OCI-LY3 (cell line): ENCODE data around the gene CRB2.

Experiments
- H2AFZ ChIP-seq: fragments of 200-600, 300-600 bp; shearing (Covaris generic); 2 replicates; pipeline ENCODE4 v1.6.0; 2014; ENCODE audit warnings: antibody characterized with exemption, low read depth, low read length
- H3K27ac ChIP-seq: fragments of 200-600, 300-600 bp; sonication (generic); 2 replicates; pipeline ENCODE4 v1.5.1; 2014; ENCODE audit warnings: mild to moderate bottlenecking, low read length, moderate library complexity, mixed read lengths
- H3K27me3 ChIP-seq: fragments of 200-600, 300-600 bp; sonication (generic); 2 replicates; pipeline ENCODE4 v1.6.1; 2014; ENCODE audit warnings: low read depth, low read length, mixed read lengths
- H3K36me3 ChIP-seq: fragments of 200-600, 300-600 bp; sonication (generic); replicated peaks from 2 replicates; pipeline ENCODE3; 2014; ENCODE audit warnings: low read depth, low read length, mixed read lengths
- H3K4me1 ChIP-seq: fragments of 300-600, 200-600 bp; sonication (generic); 2 replicates; pipeline ENCODE4 v1.6.1; 2014; ENCODE audit warnings: low read length, mixed read lengths
- H3K4me2 ChIP-seq: fragments of 200-600, 300-600 bp; sonication (generic); 2 replicates; pipeline ENCODE4 v1.6.1; 2014; ENCODE audit warnings: low read length, mixed read lengths
- H3K4me3 ChIP-seq: fragments of 300-600, 200-600 bp; sonication (generic); 2 replicates; pipeline ENCODE4 v1.5.1; 2014; ENCODE audit warnings: antibody characterized with exemption, mild to moderate bottlenecking, low read length, moderate library complexity
- H3K79me2 ChIP-seq: fragments of 300-600, 200-600 bp; shearing (Covaris generic); 2 replicates; pipeline ENCODE4 v1.6.1; 2014; ENCODE audit warnings: mild to moderate bottlenecking, low read length, mixed read lengths
- H3K9ac ChIP-seq: fragments of 300-600, 200-600 bp; shearing (Covaris generic); 2 replicates; pipeline ENCODE4 v1.6.0; 2014; ENCODE audit warnings: mild to moderate bottlenecking, low read length, moderate library complexity
- H3K9me3 ChIP-seq: fragments of 200-600, 300-600 bp; shearing (Covaris generic); 2 replicates; pipeline ENCODE4 v1.6.1; 2014; ENCODE audit warnings: low read length, mixed read lengths; ENCODE audit not compliant: insufficient read depth
- H4K20me1 ChIP-seq: fragments of 200-600, 300-600 bp; sonication (generic); 2 replicates; pipeline ENCODE4 v1.6.1; 2016; ENCODE audit warnings: low read length, mixed read lengths; ENCODE audit not compliant: insufficient read depth
- EZH2phosphoT487 ChIP-seq: fragments of 200-600 bp; shearing (Covaris generic); IDR thresholded peaks from 2 replicates; pipeline ENCODE4 v1.6.1; 2018; ENCODE audit warnings: antibody characterized with exemption, mixed run types, low read depth
- TF ChIP-seq, protein P1 (sequence below): fragments of 200-600, 300-600 bp; sonication (generic); IDR thresholded peaks from 2 replicates; pipeline ENCODE4 v1.5.1; 2014; ENCODE audit warnings: antibody characterized with exemption, low read length, low read depth

Gene CRB2

DNA sequence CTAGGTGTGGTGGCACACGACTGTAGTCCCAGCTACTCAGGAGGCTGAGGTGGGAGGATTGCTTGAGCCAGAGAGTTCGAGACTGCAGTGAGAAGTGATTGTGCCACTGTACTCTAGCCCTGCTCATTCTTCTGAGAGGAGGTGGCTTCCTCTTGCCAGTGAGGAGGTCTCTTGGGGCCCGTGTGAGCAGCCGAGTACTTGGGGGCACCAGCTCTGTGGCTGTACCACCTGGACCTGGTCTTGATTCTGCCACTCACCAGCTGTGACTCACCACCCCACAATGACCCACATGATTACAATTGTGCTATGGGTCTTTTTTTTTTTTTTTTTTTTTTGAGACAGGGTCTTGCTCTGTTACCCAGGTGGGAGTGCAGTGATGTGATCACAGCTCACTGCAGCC, 18.0 kb upstream of the CRB2 start:
- H3K4me3 ChIP-seq: no peak overlapping the region

DNA sequence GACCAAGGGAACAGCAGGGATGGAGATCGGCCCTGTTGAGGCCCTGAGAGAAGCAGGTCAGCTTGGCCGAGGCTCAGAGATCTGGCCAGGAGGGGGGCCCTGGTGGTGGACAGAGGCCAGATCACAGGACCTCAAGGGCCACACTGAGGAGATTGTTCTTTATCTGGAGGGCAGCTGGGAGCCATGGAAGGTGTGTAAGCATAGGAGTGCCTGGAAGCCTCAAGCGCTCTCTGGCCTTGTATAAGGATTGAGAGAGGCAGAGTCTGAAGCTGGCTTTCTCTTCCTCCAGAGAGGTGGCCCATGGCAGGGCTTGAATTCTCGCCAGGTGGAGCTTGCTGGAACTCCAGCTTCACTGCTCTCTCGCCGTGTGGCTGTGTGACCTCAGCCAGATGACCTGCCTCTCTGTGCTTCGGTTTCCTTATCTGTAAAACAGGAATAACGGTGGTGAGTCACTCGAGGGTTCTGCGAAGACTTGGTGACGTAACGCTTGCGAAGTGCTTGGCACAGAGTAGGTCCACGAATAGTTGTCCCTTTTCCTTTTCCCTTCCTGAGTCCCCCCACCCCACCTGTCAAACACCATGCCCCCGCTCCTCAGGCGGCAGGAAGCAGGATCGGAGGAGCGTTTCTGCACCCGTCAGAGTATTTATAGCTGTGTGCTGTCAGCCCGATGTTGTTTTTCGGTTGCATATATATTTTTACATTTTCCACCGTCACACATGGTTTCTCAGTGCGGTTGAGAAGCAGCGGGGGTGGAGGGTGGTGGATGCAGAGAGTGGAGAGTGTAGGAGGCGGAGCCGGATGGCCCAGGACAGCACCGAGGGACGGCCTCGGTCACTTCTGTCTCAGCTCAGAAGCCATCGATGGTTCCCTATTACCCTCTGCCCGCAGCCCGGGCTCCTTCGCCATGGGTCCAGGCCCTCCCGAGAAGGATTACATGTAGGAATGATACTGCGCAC, 17.0 kb upstream of the CRB2 start:
- Histone ChIP-seq H2AFZ (peak overlapping the region; percentile 93), H3K36me3 (no peaks in the 10 kb centered on the region), H3K27me3 (no peaks in the 10 kb centered on the region; the same call in 1 of the 2 replicates), H3K27ac (no peak overlapping the region), H3K9me3 (no peaks in the 10 kb centered on the region; the same call in 1 of the 2 replicates), H3K4me1 (peaks cover 33% of the 10 kb centered on the region), H3K4me3 (peak overlapping the region; percentile 80), H3K9ac (peak overlapping the region; percentile 37; the same call in 1 of the 2 replicates), H3K4me2 (peak overlapping the region; percentile 100), H4K20me1 (no peaks in the 10 kb centered on the region), H3K79me2 (no peaks in the 10 kb centered on the region)
- no peak for TF ChIP-seq EZH2phosphoT487
- TF ChIP-seq, protein P1, sequence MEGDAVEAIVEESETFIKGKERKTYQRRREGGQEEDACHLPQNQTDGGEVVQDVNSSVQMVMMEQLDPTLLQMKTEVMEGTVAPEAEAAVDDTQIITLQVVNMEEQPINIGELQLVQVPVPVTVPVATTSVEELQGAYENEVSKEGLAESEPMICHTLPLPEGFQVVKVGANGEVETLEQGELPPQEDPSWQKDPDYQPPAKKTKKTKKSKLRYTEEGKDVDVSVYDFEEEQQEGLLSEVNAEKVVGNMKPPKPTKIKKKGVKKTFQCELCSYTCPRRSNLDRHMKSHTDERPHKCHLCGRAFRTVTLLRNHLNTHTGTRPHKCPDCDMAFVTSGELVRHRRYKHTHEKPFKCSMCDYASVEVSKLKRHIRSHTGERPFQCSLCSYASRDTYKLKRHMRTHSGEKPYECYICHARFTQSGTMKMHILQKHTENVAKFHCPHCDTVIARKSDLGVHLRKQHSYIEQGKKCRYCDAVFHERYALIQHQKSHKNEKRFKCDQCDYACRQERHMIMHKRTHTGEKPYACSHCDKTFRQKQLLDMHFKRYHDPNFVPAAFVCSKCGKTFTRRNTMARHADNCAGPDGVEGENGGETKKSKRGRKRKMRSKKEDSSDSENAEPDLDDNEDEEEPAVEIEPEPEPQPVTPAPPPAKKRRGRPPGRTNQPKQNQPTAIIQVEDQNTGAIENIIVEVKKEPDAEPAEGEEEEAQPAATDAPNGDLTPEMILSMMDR: no peak

More for the DNA sequence above, 18.0 kb upstream of the CRB2 start:
- Histone ChIP-seq H3K4me2 (no peak overlapping the region), H3K4me1 (peaks cover 24% of the 10 kb centered on the region), H3K27ac (no peak overlapping the region), H3K9me3 (no peaks in the 10 kb centered on the region; the same call in 1 of the 2 replicates), H4K20me1 (no peaks in the 10 kb centered on the region), H3K79me2 (no peaks in the 10 kb centered on the region), H3K27me3 (no peaks in the 10 kb centered on the region; the same call in 1 of the 2 replicates), H3K9ac (no peak overlapping the region), H3K36me3 (no peaks in the 10 kb centered on the region), H2AFZ (no peak overlapping the region)
- TF ChIP-seq EZH2phosphoT487: no peak
- TF ChIP-seq, protein P1: no peak

DNA sequence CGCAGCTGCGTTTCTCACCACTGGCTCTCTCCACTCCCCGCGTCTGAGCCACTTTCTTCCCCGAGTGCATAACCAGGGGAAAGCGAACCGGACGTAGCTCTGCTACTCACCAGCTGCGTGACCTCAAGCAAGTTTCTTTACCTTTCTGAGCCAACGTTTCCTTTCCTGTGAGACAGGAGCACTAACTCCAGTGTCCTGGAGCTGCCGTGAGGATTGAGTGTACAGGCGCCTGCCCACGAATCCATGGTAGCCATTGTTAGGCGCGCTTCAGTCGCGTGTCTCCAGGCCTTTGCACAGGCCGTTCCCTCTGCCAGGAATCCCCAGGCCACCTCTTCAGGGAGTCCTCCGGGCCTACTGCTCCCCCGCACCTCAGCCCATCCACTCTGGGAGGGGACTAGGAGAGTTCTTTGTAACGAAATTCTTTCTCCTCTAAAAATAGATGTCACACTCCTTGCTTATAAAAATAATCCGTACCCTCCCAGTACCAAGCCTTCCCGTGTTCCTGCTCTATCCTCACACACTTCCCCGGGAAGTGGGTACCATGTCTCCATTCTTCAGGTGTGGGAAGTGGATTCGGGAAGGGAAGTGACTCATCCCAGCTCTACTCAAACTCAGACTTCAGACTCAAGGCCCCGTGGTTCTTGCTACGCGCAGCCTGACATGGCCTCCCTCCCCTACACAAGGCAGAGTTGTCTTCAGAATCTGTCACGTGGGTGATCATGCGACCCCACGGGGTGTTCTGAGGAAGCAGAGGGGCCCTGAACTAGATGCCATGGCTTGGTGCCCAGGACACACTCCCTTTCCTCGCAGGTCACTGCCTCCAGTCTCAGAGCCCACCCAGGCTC, 16.1 kb upstream of the CRB2 start:
- Histone ChIP-seq H3K9me3 (no peaks in the 10 kb centered on the region; the same call in 1 of the 2 replicates), H3K27me3 (no peaks in the 10 kb centered on the region; the same call in 1 of the 2 replicates), H2AFZ (peak overlapping the region; percentile 93), H3K4me2 (peak overlapping the region; percentile 100), H3K9ac (peak overlapping the region; percentile 37; the same call in 1 of the 2 replicates), H3K79me2 (no peaks in the 10 kb centered on the region), H3K27ac (no peak overlapping the region), H3K4me3 (peak overlapping the region; percentile 80), H4K20me1 (no peaks in the 10 kb centered on the region), H3K36me3 (no peaks in the 10 kb centered on the region), H3K4me1 (peaks cover 41% of the 10 kb centered on the region)
- TF ChIP-seq, protein P1: no peak
- no peak for TF ChIP-seq EZH2phosphoT487
